ENCODE measurements around the gene PRR33.

The PRR33 gene

GRCh38 chr11:1926156-1927025, 34.7 kb upstream of the PRR33 start:
- Histone ChIP-seq H3K9me3 (ENCODE audit: control insufficient read depth, insufficient read depth, low read length) (no peaks in the 10 kb centered on the region), H3K4me1 (ENCODE audit: control insufficient read depth, insufficient read depth, low read length) (no peaks in the 10 kb centered on the region), H3K36me3 (ENCODE audit: control insufficient read depth, insufficient read depth, low read length) (no peaks in the 10 kb centered on the region), H3K9ac (ENCODE audit: low read depth, low read length) (no peak overlapping the region), H3K27me3 (ENCODE audit: control insufficient read depth, insufficient read depth, low read length) (no peaks in the 10 kb centered on the region), H3K4me3 (ENCODE audit: low read depth, low read length) (no peak overlapping the region)

- H3K27me3 ChIP-seq (ENCODE audit: control insufficient read depth, insufficient read depth, low read length) = no peaks in the 10 kb centered on the region
- no peaks in the 10 kb centered on the region for H3K36me3 ChIP-seq (ENCODE audit: control insufficient read depth, insufficient read depth, low read length)
- no peaks in the 10 kb centered on the region for H3K4me1 ChIP-seq (ENCODE audit: control insufficient read depth, insufficient read depth, low read length)
- H3K9ac ChIP-seq (ENCODE audit: low read depth, low read length) = no peak overlapping the region
- no peak overlapping the region for H3K4me3 ChIP-seq (ENCODE audit: low read depth, low read length)
- no peaks in the 10 kb centered on the region for H3K9me3 ChIP-seq (ENCODE audit: control insufficient read depth, insufficient read depth, low read length)
Observed at GRCh38 chr11:1925373-1926155, 33.9 kb upstream of the PRR33 start.

- Histone ChIP-seq H3K4me1 (ENCODE audit: control insufficient read depth, insufficient read depth, low read length) (no peaks in the 10 kb centered on the region), H3K9ac (ENCODE audit: low read depth, low read length) (no peak overlapping the region), H3K27me3 (ENCODE audit: control insufficient read depth, insufficient read depth, low read length) (no peaks in the 10 kb centered on the region), H3K4me3 (ENCODE audit: low read depth, low read length) (no peak overlapping the region), H3K36me3 (ENCODE audit: control insufficient read depth, insufficient read depth, low read length) (no peaks in the 10 kb centered on the region), H3K9me3 (ENCODE audit: control insufficient read depth, insufficient read depth, low read length) (no peaks in the 10 kb centered on the region)
Observed at GRCh38 chr11:1924646-1925372, 33.1 kb upstream of the PRR33 start.

- H3K9ac ChIP-seq (ENCODE audit: low read depth, low read length) = no peak overlapping the region
- no peaks in the 10 kb centered on the region for H3K9me3 ChIP-seq (ENCODE audit: control insufficient read depth, insufficient read depth, low read length)
- no peaks in the 10 kb centered on the region for H3K27me3 ChIP-seq (ENCODE audit: control insufficient read depth, insufficient read depth, low read length)
- H3K36me3 ChIP-seq (ENCODE audit: control insufficient read depth, insufficient read depth, low read length) = no peaks in the 10 kb centered on the region
- no peaks in the 10 kb centered on the region for H3K4me1 ChIP-seq (ENCODE audit: control insufficient read depth, insufficient read depth, low read length)
- no peak overlapping the region for H3K4me3 ChIP-seq (ENCODE audit: low read depth, low read length)
Observed at GRCh38 chr11:1924181-1924580, 32.5 kb upstream of the PRR33 start.

- Histone ChIP-seq H3K9ac (ENCODE audit: low read depth, low read length) (no peak overlapping the region), H3K9me3 (ENCODE audit: control insufficient read depth, insufficient read depth, low read length) (no peaks in the 10 kb centered on the region), H3K36me3 (ENCODE audit: control insufficient read depth, insufficient read depth, low read length) (no peaks in the 10 kb centered on the region), H3K27me3 (ENCODE audit: control insufficient read depth, insufficient read depth, low read length) (no peaks in the 10 kb centered on the region), H3K4me3 (ENCODE audit: low read depth, low read length) (no peak overlapping the region), H3K4me1 (ENCODE audit: control insufficient read depth, insufficient read depth, low read length) (no peaks in the 10 kb centered on the region)
Observed at GRCh38 chr11:1923201-1923956, 31.7 kb upstream of the PRR33 start.

- no peaks in the 10 kb centered on the region for H3K4me1 ChIP-seq (ENCODE audit: control insufficient read depth, insufficient read depth, low read length)
- no peaks in the 10 kb centered on the region for H3K27me3 ChIP-seq (ENCODE audit: control insufficient read depth, insufficient read depth, low read length)
Observed at GRCh38 chr11:1922481-1923081, 30.9 kb upstream of the PRR33 start.

GRCh38 chr11:1921574-1922141, 30.0 kb upstream of the PRR33 start:
- H3K27me3 ChIP-seq (ENCODE audit: control insufficient read depth, insufficient read depth, low read length) = no peaks in the 10 kb centered on the region
- H3K4me1 ChIP-seq (ENCODE audit: control insufficient read depth, insufficient read depth, low read length) = no peaks in the 10 kb centered on the region
- H3K9ac ChIP-seq (ENCODE audit: low read depth, low read length) = no peak overlapping the region
- no peak overlapping the region for H3K4me3 ChIP-seq (ENCODE audit: low read depth, low read length)
- no peaks in the 10 kb centered on the region for H3K36me3 ChIP-seq (ENCODE audit: control insufficient read depth, insufficient read depth, low read length)
- no peaks in the 10 kb centered on the region for H3K9me3 ChIP-seq (ENCODE audit: control insufficient read depth, insufficient read depth, low read length)

More at GRCh38 chr11:1922481-1923081, 30.9 kb upstream of the PRR33 start:
- Histone ChIP-seq H3K9ac (ENCODE audit: low read depth, low read length) (no peak overlapping the region), H3K4me3 (ENCODE audit: low read depth, low read length) (no peak overlapping the region), H3K36me3 (ENCODE audit: control insufficient read depth, insufficient read depth, low read length) (no peaks in the 10 kb centered on the region), H3K9me3 (ENCODE audit: control insufficient read depth, insufficient read depth, low read length) (no peaks in the 10 kb centered on the region)

GRCh38 chr11:1920909-1921573, 29.3 kb upstream of the PRR33 start:
- Histone ChIP-seq H3K36me3 (ENCODE audit: control insufficient read depth, insufficient read depth, low read length) (no peaks in the 10 kb centered on the region), H3K9me3 (ENCODE audit: control insufficient read depth, insufficient read depth, low read length) (no peaks in the 10 kb centered on the region), H3K27me3 (ENCODE audit: control insufficient read depth, insufficient read depth, low read length) (no peaks in the 10 kb centered on the region), H3K4me3 (ENCODE audit: low read depth, low read length) (no peak overlapping the region), H3K4me1 (ENCODE audit: control insufficient read depth, insufficient read depth, low read length) (no peaks in the 10 kb centered on the region), H3K9ac (ENCODE audit: low read depth, low read length) (no peak overlapping the region)

GRCh38 chr11:1920128-1920908, 28.6 kb upstream of the PRR33 start:
- Histone ChIP-seq H3K4me1 (ENCODE audit: control insufficient read depth, insufficient read depth, low read length) (no peaks in the 10 kb centered on the region), H3K9ac (ENCODE audit: low read depth, low read length) (no peak overlapping the region), H3K27me3 (ENCODE audit: control insufficient read depth, insufficient read depth, low read length) (no peaks in the 10 kb centered on the region), H3K9me3 (ENCODE audit: control insufficient read depth, insufficient read depth, low read length) (no peaks in the 10 kb centered on the region), H3K36me3 (ENCODE audit: control insufficient read depth, insufficient read depth, low read length) (no peaks in the 10 kb centered on the region), H3K4me3 (ENCODE audit: low read depth, low read length) (no peak overlapping the region)

All from iPS-15b (cell line).